Posterior vena cava (tissue), 2 donors: ENCODE measurements around the gene DOK3. TPM values are rescaled to one million over a fixed set of nuclear protein-coding genes. Genes with fewer than 3 reads are reported as not detected.

Source experiments
- DNase-seq: peaks from one replicate; pipeline ENCODE4 v3.0.0-alpha.2; 2020; ENCODE audit warnings: low spot score
- intact Hi-C, 2 donors: fragments of 100-400 bp; cut with DNase I; formaldehyde crosslinking; loops; one replicate each; pipeline versions ENCODE4 v1.14.1 to v1.14.2; 2022 to 2023
- total RNA-seq, 2 donors: library from RNA; stranded (reverse); fragmentation: NEBNext Ultra II Directional; extraction: Animal tissue kit (Norgen Biotek cat#: 25700); gene quantifications; one replicate each; pipeline ENCODE4 v1.2.1, GENCODE V29; 2021
- donor health status: DM: yes; HTN: yes; CAD: no.
- donor health status: DM: yes; HTN: yes; CAD: no.

DOK3 gene
- total RNA-seq, 2 donors from 2014 or later: 8.0 to 19.2 TPM

DNA sequence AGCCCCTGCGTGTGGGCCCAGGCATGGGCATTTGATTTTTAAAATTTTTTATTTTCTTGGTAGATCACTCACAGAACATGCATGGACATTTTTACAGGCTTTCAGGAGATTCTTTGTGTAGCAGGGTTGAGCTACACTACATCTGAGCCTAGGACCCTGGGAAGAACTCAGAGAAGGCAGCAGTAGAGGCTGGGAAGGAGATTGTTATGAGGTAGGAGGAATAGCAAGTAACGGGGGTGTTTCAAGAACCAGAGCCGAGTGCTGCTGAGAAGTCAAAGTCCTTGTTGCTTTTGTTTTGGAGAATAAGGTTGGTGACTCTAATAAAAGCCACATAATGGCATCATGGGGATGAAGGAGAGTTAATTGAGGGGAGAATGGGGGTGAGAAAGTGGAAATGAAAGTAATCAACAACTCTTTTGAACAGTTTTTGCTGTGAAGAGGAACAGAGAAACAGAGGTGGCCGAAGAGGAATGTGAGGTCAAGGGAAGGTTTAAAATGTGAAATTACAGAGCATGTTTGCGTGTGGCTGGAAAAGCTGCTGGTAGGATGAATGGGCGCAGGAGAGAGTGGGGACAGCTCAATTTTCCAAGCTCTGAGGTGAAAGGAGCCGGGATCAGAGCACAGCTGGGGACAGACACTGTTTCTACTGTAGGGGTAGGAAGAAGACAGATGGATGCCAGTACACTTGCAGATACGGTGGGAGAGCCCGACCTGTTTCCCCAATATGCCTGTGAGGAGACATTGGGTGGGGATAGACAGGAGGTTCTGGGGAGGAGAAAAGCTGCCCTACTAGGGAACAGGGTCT lies 7.5 kb downstream of the DOK3 start:
- DNase-seq: no peak
- intact Hi-C loops: loop anchor here in 1 of 2 donors (1.0 to 2.0 kb wide), 2 partner anchors 8 to 109 kb away; no protein-coding TSS in a partner anchor

DNA sequence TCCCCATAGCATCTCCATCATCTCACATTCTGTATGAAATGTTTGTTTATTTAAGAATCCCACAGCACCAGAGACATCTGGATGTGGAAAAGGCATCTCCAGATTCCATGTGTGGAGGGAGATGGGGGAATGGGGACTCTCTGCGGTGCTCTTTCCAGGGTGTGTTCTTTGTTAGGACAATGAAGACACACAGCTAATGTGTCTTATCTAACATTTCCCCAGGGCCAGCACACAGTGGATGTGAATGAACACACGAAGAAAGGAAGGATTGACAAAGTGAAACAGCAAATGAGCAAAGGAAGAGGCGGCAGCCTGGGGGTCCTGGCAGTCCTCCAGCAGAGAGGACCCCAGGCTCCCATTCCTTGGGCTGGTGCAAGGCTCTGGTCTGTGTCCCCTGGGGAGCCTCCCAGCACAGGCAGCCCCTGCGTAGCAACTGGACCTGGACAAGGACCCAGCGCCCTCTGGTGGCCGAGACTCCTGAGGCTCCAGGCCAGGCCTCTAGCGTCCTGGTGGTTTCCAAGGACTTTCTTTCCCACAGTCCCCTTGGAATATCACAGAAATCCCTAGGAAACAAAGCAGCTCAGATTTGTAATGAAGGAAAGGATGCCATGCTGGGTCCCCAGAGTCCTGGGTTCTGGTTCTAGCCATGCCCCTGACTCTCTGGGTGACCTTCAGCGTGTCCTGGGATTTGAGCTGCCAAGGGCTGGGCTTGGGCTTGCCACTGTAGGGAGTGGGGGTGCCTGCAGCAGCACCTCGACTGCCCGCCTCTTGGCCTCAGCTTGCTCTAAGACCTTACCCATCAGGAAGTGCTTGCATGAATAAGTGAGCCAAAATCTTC lies 8.7 kb downstream of the DOK3 start:
- intact Hi-C loops: loop anchor here in 1 of 2 donors (2.0 kb wide), 1 partner anchor 108 kb away; no protein-coding TSS in a partner anchor
- DNase-seq: peak; percentile 97

DNA sequence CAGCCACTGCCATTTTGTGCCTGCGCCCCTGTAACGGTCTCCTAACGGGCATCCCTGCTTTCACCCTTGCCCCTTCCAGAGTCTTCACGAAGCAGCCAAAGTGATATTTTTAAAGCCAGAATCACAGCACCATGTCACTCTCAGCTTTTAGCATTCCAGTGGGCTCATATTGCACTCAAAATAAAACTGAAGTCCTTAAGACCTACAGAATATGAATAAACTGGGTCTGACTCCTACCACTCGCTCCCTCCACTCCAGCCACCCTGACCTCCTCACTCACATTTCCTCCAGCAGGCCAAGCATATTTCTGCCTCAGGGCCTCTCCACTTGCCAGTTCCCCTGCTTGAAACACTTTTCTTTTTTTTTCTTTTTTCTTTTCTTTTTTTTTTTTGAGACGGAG lies 9.8 kb downstream of the DOK3 start:
- intact Hi-C loops: loop anchor here (2.0 to 5.0 kb wide), 2 partner anchors 107 to 108 kb away; no protein-coding TSS in a partner anchor
- DNase-seq: no peak

DNA sequence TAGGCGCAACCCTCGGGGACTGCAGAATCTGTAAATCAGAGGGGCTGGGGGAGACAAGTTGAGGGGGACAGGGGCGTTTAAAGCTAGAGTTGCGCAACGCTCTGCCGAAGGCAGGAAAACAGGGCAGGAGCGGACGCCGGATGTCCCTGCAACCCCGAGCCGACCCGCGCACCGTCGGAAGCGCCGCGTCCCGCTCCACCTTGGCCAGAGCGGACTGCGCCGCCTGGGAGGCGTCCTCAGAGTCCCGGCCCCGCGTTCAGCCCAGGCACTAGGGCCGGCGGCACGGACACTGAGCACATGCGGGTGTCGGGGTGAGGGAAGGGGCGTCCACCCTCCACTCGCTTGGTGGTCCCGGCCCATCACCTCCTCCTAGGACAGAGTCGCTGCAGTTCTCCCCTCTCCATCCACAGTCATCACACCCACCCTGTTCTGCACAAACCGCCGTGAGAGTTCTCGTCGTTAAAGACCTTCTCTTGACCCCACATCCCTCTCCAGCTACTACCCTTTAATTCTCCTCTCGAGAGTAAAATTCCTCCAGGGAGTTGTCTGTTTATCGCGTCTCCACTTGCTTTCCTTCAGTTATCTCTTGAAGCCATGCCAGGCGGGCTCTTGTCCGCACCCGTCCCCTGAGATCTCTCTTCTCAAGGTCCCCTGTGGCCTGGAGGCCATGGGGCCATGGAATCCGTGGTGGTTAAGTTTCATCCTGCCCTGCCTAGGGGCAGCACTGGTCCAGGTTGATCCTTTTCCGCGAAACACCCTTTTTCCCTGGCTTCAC lies 11.4 kb downstream of the DOK3 start:
- DNase-seq: no peak
- intact Hi-C loops: loop anchor here in 1 of 2 donors (5.0 kb wide), 1 partner anchor 106 kb away; no protein-coding TSS in a partner anchor

DNA sequence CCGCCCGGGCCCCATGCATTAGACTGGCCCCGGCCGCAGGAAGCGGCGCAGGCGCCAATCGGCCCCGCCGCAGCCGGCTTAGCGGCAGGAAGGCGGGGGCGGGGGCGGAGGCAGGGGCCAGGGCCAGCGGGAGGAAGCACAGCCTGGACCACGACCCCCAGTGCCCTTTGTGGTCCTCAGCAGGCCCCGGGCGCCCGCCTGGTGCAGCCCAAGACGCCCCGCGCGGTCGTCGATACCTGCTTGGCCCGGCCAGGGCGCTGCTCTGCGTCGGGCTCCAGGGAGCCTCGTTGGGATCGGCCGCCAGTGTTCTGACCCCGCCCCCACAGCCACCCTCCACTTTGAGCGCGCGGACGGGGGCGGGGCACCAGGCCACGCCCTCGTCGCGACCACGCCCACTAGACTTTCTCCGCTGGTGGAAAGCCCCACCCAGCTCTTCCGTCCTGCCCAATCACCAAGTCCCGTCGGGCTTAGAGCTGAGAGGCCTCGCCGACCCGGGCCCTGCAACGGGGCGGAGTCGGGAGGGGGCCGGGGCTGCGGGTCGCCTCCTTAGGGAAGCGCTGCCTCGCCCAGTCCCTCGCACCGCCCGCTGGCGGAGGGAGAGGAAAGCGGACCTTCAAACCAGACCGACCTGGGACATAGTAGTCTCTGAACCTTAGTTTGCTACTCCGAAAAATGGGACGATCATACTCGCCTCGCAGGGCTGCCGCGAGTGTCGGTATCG lies 12.2 kb downstream of the DOK3 start, which contains the start of gene PDLIM7:
PDLIM7 (minus strand) TSS at position 313 of the 721 bp plus-strand sequence. CDS start 1,092 bp downstream, outside the sequence.
- DNase-seq: peak; percentile 98
- intact Hi-C loops: loop anchor here in 1 of 2 donors (5.0 kb wide), 1 partner anchor 105 kb away; no protein-coding TSS in a partner anchor

DNA sequence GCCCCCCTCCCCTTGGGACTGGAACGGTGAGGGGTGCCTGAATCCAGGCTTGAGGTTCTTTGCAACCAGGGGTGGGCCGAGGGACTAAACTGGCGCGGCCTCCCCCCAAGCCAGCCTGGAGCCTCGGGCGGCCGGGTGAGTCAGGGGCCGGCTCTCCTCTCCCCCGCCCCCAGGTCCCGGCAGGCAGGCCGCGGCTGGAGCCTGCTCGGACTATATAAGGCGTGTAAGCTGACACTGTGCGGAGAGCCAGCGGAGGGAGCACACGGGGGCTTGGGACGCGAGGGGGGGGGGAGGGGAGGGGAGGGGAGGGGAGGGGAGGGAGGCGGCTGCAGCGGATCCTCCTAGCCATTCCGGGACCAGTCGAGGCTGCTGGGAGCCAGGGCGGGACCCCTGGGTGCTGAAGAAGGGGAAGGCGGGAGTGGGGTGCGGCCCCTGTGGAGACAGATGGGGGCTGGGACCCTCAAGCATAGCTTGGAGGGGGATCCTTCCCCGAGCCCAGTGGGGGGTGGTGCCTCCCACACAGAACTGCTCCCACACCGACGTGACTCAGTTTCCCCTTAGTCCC lies 12.8 kb downstream of the DOK3 start:
- peak; percentile 96 for DNase-seq
- intact Hi-C loops: loop anchor here in 1 of 2 donors (5.0 kb wide), 1 partner anchor 105 kb away; no protein-coding TSS in a partner anchor

DNA sequence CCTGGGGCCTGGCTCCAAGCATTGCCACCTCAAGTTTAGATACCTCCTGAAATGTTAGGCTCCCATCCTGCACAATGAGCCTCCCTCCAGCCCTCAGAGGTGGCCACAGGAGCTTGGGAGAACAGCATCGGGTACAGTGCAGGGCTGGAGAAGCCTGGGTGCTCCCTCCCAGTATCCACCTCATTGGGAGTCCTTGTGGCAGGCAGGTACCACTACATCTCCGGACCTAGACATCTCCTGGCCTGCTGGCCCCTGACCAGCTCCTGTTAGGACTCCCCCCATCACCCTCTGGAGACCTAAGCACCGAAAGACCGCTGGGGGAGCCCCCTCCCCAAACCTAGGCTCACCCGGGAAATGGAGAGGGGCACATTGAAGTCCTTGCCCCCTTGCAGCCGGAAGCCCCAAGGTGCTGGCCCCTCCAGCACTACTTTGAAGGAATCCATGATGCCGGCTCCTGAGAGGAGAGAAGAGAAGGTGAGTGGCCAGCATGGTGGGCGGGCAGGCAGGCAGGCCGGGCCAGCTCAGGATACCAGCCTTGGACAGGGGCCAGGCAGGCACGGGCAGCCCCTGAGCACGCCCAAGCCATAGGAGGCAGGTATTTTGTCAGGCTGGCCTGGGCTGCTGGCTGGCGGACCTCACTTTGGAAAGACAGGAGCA lies 13.4 kb downstream of the DOK3 start:
- no peak for DNase-seq
- intact Hi-C loops: loop anchor here in 1 of 2 donors (5.0 kb wide), 1 partner anchor 104 kb away; no protein-coding TSS in a partner anchor

DNA sequence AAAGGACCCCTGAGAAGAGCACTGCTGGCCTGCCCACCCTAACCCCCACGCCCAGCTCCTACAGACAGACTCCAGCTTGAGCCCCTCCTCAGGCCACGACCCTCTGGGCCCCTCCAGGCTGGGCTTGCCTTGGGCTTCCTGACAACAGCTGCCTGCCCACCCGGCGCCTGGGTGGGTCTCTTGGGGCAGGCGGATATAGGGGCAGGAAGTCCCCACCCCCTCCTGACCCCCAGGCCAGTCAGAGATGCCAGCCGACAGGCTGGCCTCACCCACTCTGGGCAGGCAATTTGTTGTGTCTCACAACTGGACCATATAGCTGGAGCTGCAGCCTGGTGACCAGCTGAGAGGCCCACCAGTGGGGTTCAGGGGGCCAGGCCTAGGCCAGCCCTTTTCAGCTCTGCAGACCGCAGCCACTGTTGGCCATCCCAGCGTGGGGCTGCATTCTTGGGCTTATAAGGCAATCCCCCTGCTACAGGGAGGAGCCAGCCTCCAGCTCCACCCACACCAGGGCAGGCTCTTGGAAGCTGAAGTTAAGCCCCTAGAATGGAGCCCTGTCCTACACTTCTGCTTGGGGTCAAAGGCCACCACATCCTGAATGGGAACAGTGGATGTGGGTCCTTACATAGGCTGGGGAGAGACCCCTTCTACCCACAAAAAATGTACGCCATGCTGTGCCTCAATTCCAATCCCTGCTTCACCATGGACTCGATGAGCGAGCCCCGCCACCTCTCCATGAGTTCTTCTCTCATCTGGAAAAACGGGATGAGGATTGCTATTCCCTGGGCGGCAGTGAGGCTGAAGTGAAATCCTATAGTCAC lies 14.2 kb downstream of the DOK3 start:
- intact Hi-C loops: loop anchor here in 1 of 2 donors (5.0 kb wide), 1 partner anchor 103 kb away; no protein-coding TSS in a partner anchor
- peak; percentile 95 for DNase-seq

DNA sequence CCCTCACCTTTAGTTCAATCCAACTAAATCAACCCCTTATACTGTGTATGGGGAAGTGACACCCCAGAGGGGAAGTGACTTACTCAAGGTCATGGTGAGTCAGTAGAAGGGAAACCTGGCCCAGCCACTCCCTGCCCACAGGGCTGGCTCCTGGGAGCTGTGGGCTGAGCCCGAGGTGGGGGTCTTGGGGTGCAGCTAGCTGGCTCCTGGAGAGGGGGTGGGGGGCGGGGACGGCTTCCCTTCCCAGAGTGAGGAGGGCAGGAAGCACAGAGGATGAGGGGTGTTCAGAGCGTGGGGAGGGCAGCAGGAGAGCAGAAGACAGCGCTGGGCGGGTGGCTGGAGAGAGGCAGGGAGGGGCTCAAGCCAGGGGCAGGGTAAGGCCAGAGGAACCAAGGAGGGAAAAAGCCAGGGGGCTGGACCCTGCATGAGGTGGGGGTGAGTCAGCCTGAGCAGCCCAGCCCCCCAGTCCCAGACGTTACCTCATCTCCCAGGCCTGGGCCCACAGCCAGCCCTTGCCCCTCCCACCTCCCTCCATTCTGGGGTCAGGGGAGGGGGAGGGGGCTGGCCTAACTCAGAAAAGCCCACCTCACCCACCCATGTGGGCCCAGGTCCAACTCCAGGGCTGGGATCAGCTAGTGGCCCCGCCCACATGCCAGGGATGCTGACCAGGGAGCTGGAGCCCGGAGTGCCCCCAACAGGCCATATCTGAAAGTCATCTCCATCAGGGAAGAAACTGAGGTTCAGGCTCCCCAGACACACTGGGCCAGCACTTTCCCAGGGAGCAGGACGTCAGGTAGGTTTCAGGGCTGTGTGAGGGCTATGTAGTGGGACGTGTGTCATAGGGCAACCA lies 15.1 kb downstream of the DOK3 start:
- intact Hi-C loops: loop anchor here (1.0 to 5.0 kb wide), 2 partner anchors 8 to 102 kb away; no protein-coding TSS in a partner anchor

DNA sequence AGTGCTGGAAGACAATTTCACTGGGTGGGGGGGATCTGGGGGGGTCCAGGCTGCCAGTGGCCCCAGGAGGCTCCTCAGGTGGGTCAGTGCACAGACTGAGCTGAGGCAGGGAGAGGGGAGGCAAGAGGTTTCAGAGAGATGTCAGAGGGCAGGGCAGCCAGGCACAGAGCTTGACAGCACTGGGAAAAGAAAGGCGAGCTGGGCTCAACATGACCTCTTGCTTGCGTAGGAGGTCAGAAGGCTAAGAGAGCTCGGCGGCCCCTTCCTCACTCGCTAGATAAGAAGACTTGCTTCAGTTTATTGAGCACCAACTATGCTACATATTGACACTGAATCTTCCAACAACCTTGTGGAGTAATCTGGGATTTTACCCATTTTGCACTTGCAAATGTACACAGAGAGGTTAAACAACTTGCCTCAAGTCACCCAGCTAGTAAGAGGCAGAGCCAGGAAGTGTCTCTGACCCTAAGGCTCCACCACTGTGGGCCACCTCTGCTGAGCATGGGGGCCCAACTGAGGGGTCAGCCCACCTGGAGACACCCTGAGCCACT lies 15.8 kb downstream of the DOK3 start:
- no peak for DNase-seq
- intact Hi-C loops: loop anchor here in 1 of 2 donors (1.0 kb wide), 1 partner anchor 8 kb away; no protein-coding TSS in a partner anchor

More for the DNA sequence above, 15.1 kb downstream of the DOK3 start:
- DNase-seq: peak; percentile 96

DNA sequence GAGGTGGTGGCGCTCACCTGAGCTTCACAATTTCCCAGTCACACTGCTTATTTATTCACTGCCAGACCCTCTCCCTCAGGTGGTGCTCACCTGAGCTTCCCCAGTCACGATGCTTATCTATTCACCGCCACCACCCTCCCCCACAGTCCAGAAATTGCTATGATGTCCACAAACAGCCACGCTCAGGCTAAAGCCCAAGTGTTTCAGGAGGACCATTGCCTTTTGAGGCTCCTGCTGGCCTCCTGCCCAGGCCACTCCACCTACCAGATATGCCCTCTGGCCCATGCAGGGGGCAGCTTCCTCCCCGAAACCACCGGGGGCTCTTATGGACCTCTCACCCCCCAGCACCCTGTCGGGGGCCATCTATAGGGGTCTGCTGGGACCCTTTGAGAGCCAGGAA lies 16.8 kb downstream of the DOK3 start:
- no peak for DNase-seq
- intact Hi-C loops: no loop called here

DNA sequence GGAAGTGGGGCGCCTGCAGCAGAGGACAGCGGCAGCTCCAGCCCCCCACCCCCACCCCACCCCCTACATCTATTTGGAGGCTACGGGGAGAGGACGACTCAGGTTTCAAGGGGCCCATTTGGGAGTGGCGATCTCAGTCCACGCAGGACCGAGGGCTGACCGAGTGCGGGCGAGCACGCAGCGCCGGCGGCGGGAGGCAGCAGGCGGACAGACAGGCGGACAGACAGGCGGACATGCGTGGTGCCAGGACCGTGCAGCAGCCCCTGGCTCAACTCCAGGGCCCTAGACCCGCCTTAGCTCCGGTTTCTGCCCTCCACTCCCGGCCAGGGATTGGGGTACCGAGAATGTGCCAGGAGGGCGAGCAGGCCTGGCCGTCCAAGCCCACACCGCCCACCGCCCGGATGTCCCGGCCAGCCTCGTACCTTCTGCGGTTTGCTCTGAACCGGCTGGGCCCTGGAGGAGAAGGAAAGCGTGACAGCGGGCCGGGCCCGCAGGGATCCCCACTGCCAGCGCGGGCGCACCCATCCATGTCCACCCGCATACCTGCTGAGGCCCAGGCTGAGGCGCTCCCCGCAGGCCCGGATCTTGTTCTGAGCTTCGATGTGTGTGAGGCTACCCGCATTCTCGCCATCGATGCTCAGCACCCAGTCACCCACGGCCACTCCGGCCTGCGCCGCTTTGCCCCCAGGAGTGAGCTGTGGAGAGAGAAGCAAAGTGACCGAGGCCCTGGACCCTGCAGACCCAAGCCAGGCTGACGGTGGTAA lies 17.5 kb downstream of the DOK3 start:
- intact Hi-C loops: no loop called here
- DNase-seq: no peak

DNA sequence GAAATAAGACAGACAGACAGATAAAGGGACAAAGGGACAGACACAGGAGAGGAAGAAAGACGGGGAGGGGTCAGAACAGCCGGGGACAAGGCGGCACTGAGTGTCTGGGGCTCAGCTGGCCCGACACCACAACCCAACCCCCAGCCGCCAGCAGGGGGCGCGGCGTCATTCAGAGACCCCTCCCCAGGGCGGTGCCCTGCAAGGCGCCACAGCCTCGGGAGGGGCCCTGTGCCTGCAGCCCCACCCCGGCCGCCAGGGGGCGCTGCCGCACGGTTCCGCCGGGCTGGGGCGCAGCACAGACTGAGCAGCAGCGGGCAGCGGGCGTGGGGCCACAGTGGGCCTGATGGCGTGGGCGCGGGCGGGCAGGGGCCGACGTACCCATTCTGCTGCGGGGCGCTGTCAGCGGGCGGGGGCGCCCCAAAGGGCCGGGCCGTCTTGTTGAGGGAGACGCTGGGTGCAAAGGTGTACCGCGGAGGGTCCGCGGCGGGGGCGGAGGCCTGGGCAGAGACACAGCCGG lies 18.1 kb downstream of the DOK3 start:
- DNase-seq: no peak
- intact Hi-C loops: no loop called here

DNA sequence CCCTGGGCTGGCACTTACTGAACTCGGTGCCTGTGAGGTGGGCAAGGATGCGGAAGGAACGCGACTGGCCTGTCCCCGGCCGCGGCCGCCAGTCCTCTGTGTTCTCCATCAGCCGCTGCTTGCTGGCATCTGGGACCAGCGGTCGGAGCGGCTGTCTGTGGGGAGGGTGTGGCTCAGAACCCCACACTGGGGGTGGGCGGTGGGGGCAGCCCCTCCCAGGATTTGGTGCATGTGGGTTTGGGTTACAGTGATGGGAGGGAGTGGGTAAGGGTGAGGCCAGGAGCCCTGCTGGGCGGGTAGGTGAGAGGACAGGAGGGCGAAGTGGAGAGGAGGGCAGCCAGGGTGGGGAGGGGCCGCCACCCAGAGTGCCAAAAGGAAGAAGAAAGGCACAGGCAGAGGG lies 18.6 kb downstream of the DOK3 start:
- DNase-seq: no peak
- intact Hi-C loops: no loop called here
